Thyroid gland (tissue), 4 donors: Measurements from ENCODE around the gene GCH1. TPM values are rescaled to one million over a fixed set of nuclear protein-coding genes. Genes with fewer than 3 reads are reported as not detected.
A peak's percentile ranks its signal among the peaks of the same experiment; 100 is the strongest.
"Not testable (repeated sequence)": the region's sequence is repeated elsewhere in the genome, so short reads cannot be mapped to it uniquely, and the experiment has no call there.

ENCODE experiments used
- DNase-seq, 2 donors: peaks; one replicate each; pipeline ENCODE4 v3.0.0-alpha.2; 2019
- H3K27ac ChIP-seq, 3 donors: fragments of 200-600 bp; sonication (generic); 1 replicate in 2 of 3; 2 replicates in 1 of 3; pipeline ENCODE4 v1.5.1; 2016 to 2019; ENCODE audit warnings: mild to moderate bottlenecking in 1 of 3, moderate library complexity in 1 of 3
- H3K27me3 ChIP-seq: fragments of 200-600 bp; sonication (generic); one replicate; pipeline ENCODE4 v1.5.1; 2019
- H3K36me3 ChIP-seq, 2 donors: fragments of 200-600 bp; sonication (generic); one replicate each; pipeline ENCODE4 v1.5.1; 2016 to 2019
- H3K4me1 ChIP-seq, 2 donors: fragments of 200-600 bp; sonication (generic); one replicate each; pipeline ENCODE4 v1.5.1; 2017 to 2019
- H3K4me3 ChIP-seq, 3 donors: fragments of 200-600 bp; sonication (generic); replicated peaks in 1 of 3; 1 replicate in 2 of 3; 2 replicates in 1 of 3; pipeline ENCODE4 v1.5.1; 2016; ENCODE audit warnings: mild to moderate bottlenecking in 1 of 3
- H3K9me3 ChIP-seq: fragments of 200-600 bp; sonication (generic); one replicate; pipeline ENCODE4 v1.5.1; 2017
- POLR2A ChIP-seq, 2 donors: fragments of 450-650 bp; IDR thresholded peaks; one replicate each; pipeline ENCODE4 v1.6.1; 2017; ENCODE audit warnings: antibody characterized with exemption in 2 of 2, mild to moderate bottlenecking in 2 of 2, moderate library complexity in 1 of 2
- WGBS, 2 donors: methylation state at CpG; one replicate each; pipeline ENCODE4 v1.1.5; 2017; 5-methylcytosine and 5-hydroxymethylcytosine counted together
- intact Hi-C: fragments of 100-400 bp; cut with DNase I; formaldehyde crosslinking; loops from one replicate; pipeline ENCODE4 v1.15.1; 2023
- total RNA-seq, 4 donors: library from RNA; depleted of rRNA; stranded (reverse); fragments of >200 nt; gene quantifications; one replicate each; pipeline ENCODE4 v1.2.3, GENCODE V29; 2016
- TF ChIP-seq, protein P1 (sequence below), 6 experiments: fragments of 200-600 bp in 3 of 6; fragments of 450-650 bp in 3 of 6; sonication (generic) in 3 of 6; IDR thresholded peaks; one replicate each; pipeline ENCODE4 v1.5.1; 2016 to 2019; ENCODE audit warnings: antibody characterized with exemption in 6 of 6, mild to moderate bottlenecking in 2 of 6, inconsistent platforms in 1 of 6, moderate library complexity in 1 of 6

The GCH1 gene
- total RNA-seq, 4 donors from 2014 or later: 5.2 to 7.8 (median 7.4) TPM

DNA sequence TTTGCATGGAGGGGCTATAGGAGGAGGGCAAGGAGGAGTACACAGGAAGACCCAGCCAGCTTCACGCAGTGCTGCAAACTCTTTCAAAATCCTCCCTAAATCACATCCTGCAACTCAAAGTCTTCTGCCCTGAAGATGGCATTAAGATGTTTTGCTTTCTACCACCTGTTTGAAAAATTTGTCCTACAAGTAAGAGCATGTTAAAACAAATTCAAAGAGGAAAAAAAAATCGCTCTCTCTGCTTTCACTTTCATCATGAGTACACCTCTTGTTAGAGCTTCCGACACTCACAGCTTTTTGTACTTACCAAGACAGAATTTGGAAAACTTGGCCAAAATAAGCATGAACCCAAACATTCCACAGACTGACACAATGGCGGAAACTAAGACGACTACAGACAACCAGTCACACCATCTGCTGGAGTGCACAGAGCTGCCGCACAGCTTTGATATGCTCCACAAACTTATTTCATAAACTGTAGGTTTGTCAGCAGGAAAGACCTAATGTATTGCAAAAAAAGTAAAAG is 21.3 kb downstream of the GCH1 start:
- peaks cover 3 to 4% of the 10 kb centered on the region in 2 donors for H3K4me1 ChIP-seq
- H3K27ac ChIP-seq: peak overlapping the region; percentile 8 to 59 (median 36)
- no peaks in the 10 kb centered on the region for H3K27me3 ChIP-seq
- no peak for DNase-seq
- H3K9me3 ChIP-seq: no peaks in the 10 kb centered on the region
- WGBS, 2 donors: 7 to 14% methylated on average over 6 of the region's 6 CpGs
- intact Hi-C loops: no loop called here
- H3K4me3 ChIP-seq: peak overlapping the region in 2 of 3 donors; percentile 17 to 30
- no peak for TF ChIP-seq POLR2A (IDR thresholded peaks at IDR 0.05)
- TF ChIP-seq, protein P1, sequence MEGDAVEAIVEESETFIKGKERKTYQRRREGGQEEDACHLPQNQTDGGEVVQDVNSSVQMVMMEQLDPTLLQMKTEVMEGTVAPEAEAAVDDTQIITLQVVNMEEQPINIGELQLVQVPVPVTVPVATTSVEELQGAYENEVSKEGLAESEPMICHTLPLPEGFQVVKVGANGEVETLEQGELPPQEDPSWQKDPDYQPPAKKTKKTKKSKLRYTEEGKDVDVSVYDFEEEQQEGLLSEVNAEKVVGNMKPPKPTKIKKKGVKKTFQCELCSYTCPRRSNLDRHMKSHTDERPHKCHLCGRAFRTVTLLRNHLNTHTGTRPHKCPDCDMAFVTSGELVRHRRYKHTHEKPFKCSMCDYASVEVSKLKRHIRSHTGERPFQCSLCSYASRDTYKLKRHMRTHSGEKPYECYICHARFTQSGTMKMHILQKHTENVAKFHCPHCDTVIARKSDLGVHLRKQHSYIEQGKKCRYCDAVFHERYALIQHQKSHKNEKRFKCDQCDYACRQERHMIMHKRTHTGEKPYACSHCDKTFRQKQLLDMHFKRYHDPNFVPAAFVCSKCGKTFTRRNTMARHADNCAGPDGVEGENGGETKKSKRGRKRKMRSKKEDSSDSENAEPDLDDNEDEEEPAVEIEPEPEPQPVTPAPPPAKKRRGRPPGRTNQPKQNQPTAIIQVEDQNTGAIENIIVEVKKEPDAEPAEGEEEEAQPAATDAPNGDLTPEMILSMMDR (IDR thresholded peaks at IDR 0.05): no peak
- H3K36me3 ChIP-seq: no peaks in the 10 kb centered on the region

DNA sequence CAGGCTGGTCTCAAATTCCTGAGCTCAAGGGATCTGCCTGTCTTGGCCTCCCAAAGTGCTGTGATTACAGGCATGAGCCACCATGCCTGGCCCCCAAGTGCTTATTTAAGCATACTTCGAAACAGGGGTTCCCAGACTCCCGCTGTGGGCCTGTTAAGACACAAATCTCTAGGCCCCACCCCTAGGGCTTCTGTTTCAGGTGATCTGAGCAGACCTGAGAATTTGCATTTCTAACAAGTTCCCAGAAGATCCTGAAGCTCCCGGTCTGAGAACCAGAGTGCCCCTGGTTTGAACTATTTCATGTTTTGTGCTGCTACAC is 25.0 kb downstream of the GCH1 start:
- H3K27me3 ChIP-seq: no peaks in the 10 kb centered on the region
- no peaks in the 10 kb centered on the region for H3K9me3 ChIP-seq
- WGBS, 2 donors: 72 to 78% methylated on average over 3 of the region's 3 CpGs
- peaks cover 3 to 4% of the 10 kb centered on the region in 2 donors for H3K4me1 ChIP-seq
- TF ChIP-seq, protein P1 (IDR thresholded peaks at IDR 0.05): no peak
- no peak for TF ChIP-seq POLR2A (IDR thresholded peaks at IDR 0.05)
- intact Hi-C loops: no loop called here
- H3K27ac ChIP-seq: no peak overlapping the region
- H3K4me3 ChIP-seq: no peak overlapping the region
- no peaks in the 10 kb centered on the region for H3K36me3 ChIP-seq
- no peak for DNase-seq

DNA sequence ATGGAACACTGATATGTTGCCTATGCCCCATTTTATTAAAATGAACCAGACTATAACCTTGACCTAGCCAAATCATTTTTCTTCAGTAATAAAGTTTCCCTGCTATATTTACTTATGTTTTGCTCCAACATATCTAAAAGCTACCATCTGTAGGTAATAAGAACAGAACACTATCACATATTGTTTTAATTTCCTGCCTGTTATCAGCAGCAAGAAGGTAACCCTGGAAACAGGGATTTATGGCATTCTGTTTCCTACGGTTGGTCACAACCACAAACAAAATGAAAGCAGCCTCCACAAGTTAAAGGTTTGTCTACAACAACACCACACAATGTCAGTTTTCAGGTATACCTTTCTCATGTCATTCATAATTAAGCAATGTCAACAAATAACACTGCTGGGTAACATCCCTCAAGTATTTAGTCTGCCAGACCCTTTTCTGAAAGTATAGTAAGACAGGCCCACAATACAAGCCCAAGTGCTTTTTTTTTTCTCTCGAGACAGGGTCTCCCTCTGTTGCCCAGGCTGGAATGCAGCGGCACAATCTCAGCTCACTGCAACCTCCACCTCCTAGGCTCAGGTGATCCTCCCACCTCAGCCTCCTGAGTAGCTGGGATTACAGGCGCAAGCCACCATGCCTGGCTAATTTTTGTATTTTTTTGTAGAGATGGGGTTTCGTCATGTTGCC is 25.5 kb downstream of the GCH1 start:
- no peak overlapping the region for H3K27ac ChIP-seq
- DNase-seq: no peak
- no peak for TF ChIP-seq POLR2A (IDR thresholded peaks at IDR 0.05)
- TF ChIP-seq, protein P1 (IDR thresholded peaks at IDR 0.05): no peak
- no peaks in the 10 kb centered on the region for H3K36me3 ChIP-seq
- H3K4me1 ChIP-seq: peaks cover 3 to 4% of the 10 kb centered on the region in 2 donors
- H3K9me3 ChIP-seq: no peaks in the 10 kb centered on the region
- intact Hi-C loops: no loop called here
- no peak overlapping the region for H3K4me3 ChIP-seq
- H3K27me3 ChIP-seq: no peaks in the 10 kb centered on the region
- WGBS, 2 donors: 82 to 86% methylated on average over 5 of the region's 5 CpGs

DNA sequence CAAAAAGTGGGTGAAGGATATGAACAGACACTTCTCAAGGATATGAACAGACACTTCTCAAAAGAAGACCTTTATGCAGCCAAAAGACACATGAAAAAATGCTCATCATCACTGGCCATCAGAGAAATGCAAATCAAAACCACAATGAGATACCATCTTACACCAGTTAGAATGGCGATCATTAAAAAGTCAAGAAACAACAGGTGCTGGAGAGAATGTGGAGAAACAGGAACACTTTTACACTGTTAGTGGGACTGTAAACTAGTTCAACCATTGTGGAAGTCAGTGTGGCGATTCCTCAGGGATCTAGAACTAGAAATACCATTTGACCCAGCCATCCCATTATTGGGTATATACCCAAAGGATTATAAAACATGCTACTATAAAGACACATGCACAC is 27.0 kb downstream of the GCH1 start:
- H3K27me3 ChIP-seq, DNase-seq, H3K27ac ChIP-seq, intact Hi-C loops, H3K4me3 ChIP-seq, H3K36me3 ChIP-seq, H3K4me1 ChIP-seq, H3K9me3 ChIP-seq: not testable (repeated sequence)
- 95 to 96% methylated on average over 2 of the region's 2 CpGs for WGBS, 2 donors

DNA sequence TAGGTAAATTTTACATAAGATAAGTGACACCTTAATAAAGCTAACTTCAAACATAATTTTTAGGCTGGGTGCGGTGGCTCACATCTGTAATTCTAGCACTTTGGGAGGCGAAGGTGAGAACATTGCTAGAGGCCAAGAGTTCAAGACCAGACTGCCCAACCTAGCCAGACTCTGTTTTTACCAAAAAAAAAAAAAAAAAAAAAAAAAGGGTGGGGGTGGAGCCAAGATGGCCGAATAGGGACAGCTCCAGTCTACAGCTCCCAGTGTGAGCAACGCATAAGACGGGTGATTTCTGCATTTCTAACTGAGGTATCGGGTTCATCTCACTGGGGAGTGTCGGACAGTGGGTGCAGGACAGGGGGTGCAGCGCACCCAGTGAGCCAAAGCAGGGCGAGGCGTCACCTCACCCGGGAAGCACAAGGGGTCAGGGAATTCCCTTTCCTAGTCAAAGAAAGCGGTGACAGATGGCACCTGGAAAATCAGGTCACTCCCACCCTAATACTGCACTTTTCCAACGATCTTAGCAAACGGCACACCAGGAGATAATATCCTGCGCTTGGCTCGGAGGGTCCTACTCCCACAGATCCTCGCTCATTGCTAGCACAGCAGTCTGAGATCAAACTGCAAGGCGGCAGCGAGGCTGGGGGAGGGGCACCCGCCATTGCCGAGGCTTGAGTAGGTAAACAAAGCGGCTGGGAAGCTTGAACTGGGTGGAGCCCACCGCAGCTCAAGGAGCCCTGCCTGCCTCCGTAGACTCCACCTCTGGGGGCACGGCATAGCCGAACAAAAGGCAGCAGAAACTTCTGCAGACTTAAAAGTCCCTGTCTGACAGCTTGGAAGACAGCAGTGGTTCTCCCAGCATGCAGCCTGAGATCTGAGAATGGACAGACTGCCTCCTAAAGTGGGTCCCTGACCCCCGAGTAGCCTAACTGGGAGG is 32.2 kb downstream of the GCH1 start:
- H3K4me1 ChIP-seq, H3K9me3 ChIP-seq, H3K27me3 ChIP-seq, H3K36me3 ChIP-seq, H3K4me3 ChIP-seq, intact Hi-C loops, H3K27ac ChIP-seq: not testable (repeated sequence)
- WGBS, 2 donors: 53 to 78% methylated on average over 25 to 27 of the region's 27 CpGs
- peak; percentile 5 to 17 for DNase-seq

DNA sequence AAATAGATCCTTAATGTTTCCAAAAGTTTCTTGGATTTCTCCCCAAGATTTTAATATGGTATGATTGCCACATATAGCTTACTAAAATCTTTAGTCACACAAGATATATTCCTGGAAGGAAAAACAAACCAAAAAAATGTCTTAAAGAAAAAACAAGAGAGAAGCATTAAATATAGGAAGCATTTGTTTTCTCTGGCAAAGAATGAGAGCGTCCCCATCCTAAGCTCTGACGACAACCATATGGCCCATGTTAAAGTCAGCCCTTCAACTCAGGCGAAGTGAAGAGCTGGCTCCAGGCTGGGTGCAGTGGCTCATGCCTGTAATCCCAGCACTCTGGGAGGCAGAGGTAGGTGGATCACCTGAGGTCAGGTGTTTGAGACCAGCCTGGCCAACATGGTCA is 35.6 kb downstream of the GCH1 start:
- no peaks in the 10 kb centered on the region for H3K36me3 ChIP-seq
- no peak overlapping the region for H3K4me3 ChIP-seq
- no peak for DNase-seq
- no peaks in the 10 kb centered on the region for H3K4me1 ChIP-seq
- H3K9me3 ChIP-seq: no peaks in the 10 kb centered on the region
- WGBS, 2 donors: 78 to 84% methylated on average over 3 of the region's 3 CpGs
- no peak for TF ChIP-seq POLR2A (IDR thresholded peaks at IDR 0.05)
- TF ChIP-seq, protein P1 (IDR thresholded peaks at IDR 0.05): no peak
- H3K27ac ChIP-seq: no peak overlapping the region
- intact Hi-C loops: no loop called here
- H3K27me3 ChIP-seq: no peaks in the 10 kb centered on the region
